Spleen (tissue), 7 donors: Measurements from ENCODE around the gene PARVB.

Experiments
- CTCF ChIP-seq, 11 experiments: fragments of 200-600 bp in 7 of 11; fragments of 450-650 bp in 4 of 11; sonication (generic) in 4 of 11; IDR thresholded peaks in 8 of 11; conservative IDR thresholded peaks in 3 of 11; 1 replicate in 7 of 11; 2 replicates in 4 of 11; pipeline versions ENCODE4 v1.4.0 to v1.8.0; 2016 to 2021; ENCODE audit warnings: antibody characterized with exemption in 11 of 11, inconsistent platforms in 4 of 11, mild to moderate bottlenecking in 1 of 11
- POLR2A ChIP-seq, 3 donors: fragments of 450-650 bp; IDR thresholded peaks; one replicate each; pipeline ENCODE4 v1.5.1; 2017; ENCODE audit warnings: antibody characterized with exemption in 3 of 3, mild to moderate bottlenecking in 1 of 3
- donor health status: DM: no; HTN: no; CAD: no; lungs with moderate emphysema.
- donor health status: DM: no; HTN: no; CAD: no.
- donor health status: DM: no; HTN: no; CAD: no.

GRCh38 chr22:44071781-44072326, 47.8 kb downstream of the PARVB start:
- no peak for TF ChIP-seq CTCF (IDR thresholded peaks at IDR 0.05 in 8 of 11, conservative IDR thresholded peaks at IDR 0.05 in 3 of 11)
- no peak for TF ChIP-seq POLR2A (IDR thresholded peaks at IDR 0.05)
